Measurements from ENCODE around the gene ADAM10.

ADAM10 gene

GRCh38 chr15:58707397-58707796 lies 42.1 kb downstream of the ADAM10 start:
- DNase-seq = no peak

GRCh38 chr15:58705105-58705504 lies 44.4 kb downstream of the ADAM10 start:
- no peak for DNase-seq

GRCh38 chr15:58704155-58704865 lies 45.2 kb downstream of the ADAM10 start:
- DNase-seq = no peak

GRCh38 chr15:58703610-58704009 lies 45.9 kb downstream of the ADAM10 start:
- DNase-seq = no peak

GRCh38 chr15:58702233-58702632 lies 47.3 kb downstream of the ADAM10 start:
- DNase-seq = no peak

- no peak for DNase-seq
Observed at GRCh38 chr15:58701376-58701775, 48.1 kb downstream of the ADAM10 start.

- no peak for DNase-seq
Observed at GRCh38 chr15:58699769-58700168, 49.7 kb downstream of the ADAM10 start.

GRCh38 chr15:58698887-58699641 lies 50.4 kb downstream of the ADAM10 start:
- DNase-seq = no peak

- no peak for DNase-seq
Observed at GRCh38 chr15:58697220-58697619, 52.3 kb downstream of the ADAM10 start.

- DNase-seq = no peak
Observed at GRCh38 chr15:58696738-58697137, 52.8 kb downstream of the ADAM10 start.

- DNase-seq = no peak
Observed at GRCh38 chr15:58694641-58695398, 54.7 kb downstream of the ADAM10 start.

GRCh38 chr15:58690703-58691102 lies 58.8 kb downstream of the ADAM10 start:
- no peak for DNase-seq

- no peak for DNase-seq
Observed at GRCh38 chr15:58689646-58690045, 59.9 kb downstream of the ADAM10 start.

GRCh38 chr15:58686286-58686685 lies 63.2 kb downstream of the ADAM10 start:
- DNase-seq = no peak

GRCh38 chr15:58684751-58685150 lies 64.8 kb downstream of the ADAM10 start:
- DNase-seq = no peak

- no peak for DNase-seq
Observed at GRCh38 chr15:58684036-58684710, 65.3 kb downstream of the ADAM10 start.

GRCh38 chr15:58682234-58682633 lies 67.3 kb downstream of the ADAM10 start:
- DNase-seq = no peak

GRCh38 chr15:58678683-58679082 lies 70.8 kb downstream of the ADAM10 start:
- DNase-seq = no peak

- DNase-seq = no peak
Observed at GRCh38 chr15:58677426-58677825, 72.1 kb downstream of the ADAM10 start.

- DNase-seq = no peak
Observed at GRCh38 chr15:58676766-58677165, 72.7 kb downstream of the ADAM10 start.

- no peak for DNase-seq
Observed at GRCh38 chr15:58671186-58671585, 78.3 kb downstream of the ADAM10 start.

GRCh38 chr15:58669108-58669507 lies 80.4 kb downstream of the ADAM10 start:
- DNase-seq = no peak

GRCh38 chr15:58666957-58667356 lies 82.5 kb downstream of the ADAM10 start:
- no peak for DNase-seq
